OCI-LY7 (cell line): ENCODE data around the gene MAPK8IP2. TPM values are rescaled to one million over a fixed set of nuclear protein-coding genes. Genes with fewer than 3 reads are reported as not detected.

Experiments
- BruUV-seq: library from RNA; stranded (reverse); fragments of 400-500 nt; replicated peaks from 2 replicates; lab custom pipeline; 2021; lab: Mats Ljungman, UMichigan
- CTCF ChIA-PET: fragments of 300-600 bp; sonication (Branson Sonifier 250); formaldehyde crosslinking; loops from one replicate; lab custom pipeline; 2022; ENCODE audit warnings: antibody characterized with exemption; ENCODE audit not compliant: unreplicated experiment; lab: Charles Lee
- POLR2A ChIA-PET: fragments of 300-600 bp; sonication (Branson Sonifier 250); formaldehyde crosslinking; loops from one replicate; lab custom pipeline; 2022; ENCODE audit warnings: antibody characterized with exemption; lab: Charles Lee
- DNase-seq: peaks from one replicate; pipeline ENCODE4 v3.0.0-alpha.2; 2015; ENCODE audit warnings: low spot score
- H2AFZ ChIP-seq: fragments of 200-600 bp; sonication (generic), shearing (Covaris generic); 2 replicates; pipeline ENCODE4 v1.6.1; 2014; ENCODE audit warnings: mild to moderate bottlenecking, antibody characterized with exemption, low read length, moderate library complexity
- H3K27ac ChIP-seq: fragments of 200-600 bp; sonication (generic); 2 replicates; pipeline ENCODE4 v1.5.1; 2014; ENCODE audit warnings: mixed run types, low read depth, mild to moderate bottlenecking, moderate library complexity, low read length, inconsistent platforms; ENCODE audit not compliant: poor library complexity, severe bottlenecking
- H3K36me3 ChIP-seq: fragments of 200-600 bp; sonication (generic); 2 replicates; pipeline ENCODE4 v1.6.1; 2014; ENCODE audit warnings: mild to moderate bottlenecking, antibody characterized with exemption, low read length, moderate library complexity, mixed read lengths; ENCODE audit not compliant: insufficient read depth
- H3K4me1 ChIP-seq: fragments of 200-600 bp; sonication (generic); 2 replicates; pipeline ENCODE4 v1.5.1; 2014; ENCODE audit warnings: mild to moderate bottlenecking, low read length; ENCODE audit not compliant: insufficient read depth, poor library complexity, severe bottlenecking
- H3K4me2 ChIP-seq: fragments of 200-600 bp; sonication (generic); 2 replicates; pipeline ENCODE4 v1.6.1; 2014; ENCODE audit warnings: mild to moderate bottlenecking, low read length
- H3K4me3 ChIP-seq: fragments of 200-600 bp; sonication (generic); 2 replicates; pipeline ENCODE4 v1.5.1; 2014; ENCODE audit warnings: mild to moderate bottlenecking, low read depth, low read length; ENCODE audit not compliant: poor library complexity, severe bottlenecking
- H3K79me2 ChIP-seq: fragments of 200-600 bp; sonication (generic); 2 replicates; pipeline ENCODE4 v1.6.1; 2016; ENCODE audit warnings: low read depth, mild to moderate bottlenecking, low read length, moderate library complexity, mixed read lengths; ENCODE audit not compliant: insufficient read depth
- H3K9me2 ChIP-seq: fragments of 200-600 bp; sonication (generic); 2 replicates; pipeline ENCODE4 v1.6.1; 2016; ENCODE audit warnings: mild to moderate bottlenecking, low read length, mixed read lengths; ENCODE audit not compliant: insufficient read depth
- H3K9me3 ChIP-seq: fragments of 200-600 bp; sonication (generic); 2 replicates; pipeline ENCODE4 v1.6.1; 2014; ENCODE audit warnings: mild to moderate bottlenecking, mixed run types, low read length, mixed read lengths
- H4K20me1 ChIP-seq: fragments of 200-600 bp; sonication (generic); 2 replicates; pipeline ENCODE4 v1.6.1; 2014; ENCODE audit warnings: mild to moderate bottlenecking, antibody characterized with exemption, low read length, moderate library complexity, mixed read lengths; ENCODE audit not compliant: insufficient read depth
- EZH2phosphoT487 ChIP-seq: fragments of 200-600 bp; sonication (generic); IDR thresholded peaks from 2 replicates; pipeline ENCODE4 v1.6.1; 2018; ENCODE audit warnings: low read depth, borderline replicate concordance, mild to moderate bottlenecking, mixed run types, antibody characterized with exemption, low read length, moderate library complexity, mixed read lengths
- intact Hi-C: fragments of 100-400 bp; cut with micrococcal nuclease; formaldehyde crosslinking; loops from one replicate; pipeline ENCODE4 v1.10.0; 2022; ENCODE audit not compliant: unreplicated experiment
- total RNA-seq, 2 experiments: library from RNA; depleted of rRNA in 1 of 2; stranded (reverse); fragments of >200 nt in 1 of 2; shearing (Covaris generic) in 1 of 2; gene quantifications; 2 replicates each; pipeline ENCODE4 v1.2.3, GENCODE V29; 2014 to 2022
- TF ChIP-seq, protein P1 (sequence below): fragments of 200-600 bp; sonication (generic); conservative IDR thresholded peaks from 2 replicates; pipeline ENCODE4 v1.5.1; 2014; ENCODE audit warnings: mild to moderate bottlenecking, antibody characterized with exemption, low read length, moderate library complexity, mixed read lengths

The MAPK8IP2 gene
- total RNA-seq, 2 experiments from 2014 or later, result 0.54 to 2.2 TPM

DNA sequence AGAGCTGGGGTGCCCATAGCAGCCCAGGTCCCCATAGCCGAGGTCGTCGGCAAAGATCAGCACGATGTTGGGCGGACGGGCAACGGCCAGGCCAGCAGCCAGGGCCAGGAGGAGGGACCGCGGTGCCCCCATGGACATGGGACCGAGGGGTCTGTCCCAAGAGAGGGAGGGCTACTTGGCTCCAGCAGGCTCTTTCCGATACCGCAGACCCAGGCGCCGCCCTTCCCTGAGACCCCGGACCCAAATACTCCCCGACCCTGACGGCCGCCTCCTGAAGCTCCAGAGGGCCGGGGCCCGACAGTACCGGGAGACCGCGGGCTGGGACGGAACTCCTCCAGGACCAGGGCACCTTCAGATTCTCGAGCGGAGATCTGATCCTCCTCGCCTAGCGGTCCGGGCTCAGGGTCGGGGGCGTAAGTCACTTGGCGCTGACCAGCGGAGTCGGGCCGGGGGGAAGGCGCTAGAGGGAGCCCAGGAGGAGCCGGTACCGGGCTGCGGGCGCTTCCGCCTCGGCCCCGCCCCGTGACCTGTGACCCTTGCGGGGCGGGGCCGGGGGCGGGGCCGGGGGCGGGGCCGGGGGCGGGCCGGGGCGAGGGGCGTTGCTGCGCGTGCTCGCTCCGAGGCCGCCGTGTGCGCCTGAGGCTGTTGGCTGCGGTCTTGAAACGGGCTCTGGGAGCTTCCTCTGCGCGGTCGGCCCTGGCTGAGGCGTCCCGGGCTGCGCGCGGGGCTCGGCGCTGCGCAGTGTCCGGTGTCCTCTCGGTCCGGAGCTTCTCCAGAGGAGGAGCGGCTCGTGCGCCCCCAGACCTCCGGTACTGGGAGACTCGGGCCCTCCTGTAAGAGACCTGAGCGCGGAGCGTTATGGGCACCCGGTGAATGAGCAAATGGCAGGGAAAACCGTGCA, 27.3 kb downstream of the MAPK8IP2 start, which contains the start of gene ARSA:
ARSA (minus strand) TSS at position 511 of the 901 bp plus-strand sequence; CDS start at position 138, 373 bp downstream.
- peak within 1 kb of the TSS; percentile 77 for H3K4me2 ChIP-seq
- no peaks in the 10 kb centered on the region for H4K20me1 ChIP-seq
- TF ChIP-seq, protein P1, sequence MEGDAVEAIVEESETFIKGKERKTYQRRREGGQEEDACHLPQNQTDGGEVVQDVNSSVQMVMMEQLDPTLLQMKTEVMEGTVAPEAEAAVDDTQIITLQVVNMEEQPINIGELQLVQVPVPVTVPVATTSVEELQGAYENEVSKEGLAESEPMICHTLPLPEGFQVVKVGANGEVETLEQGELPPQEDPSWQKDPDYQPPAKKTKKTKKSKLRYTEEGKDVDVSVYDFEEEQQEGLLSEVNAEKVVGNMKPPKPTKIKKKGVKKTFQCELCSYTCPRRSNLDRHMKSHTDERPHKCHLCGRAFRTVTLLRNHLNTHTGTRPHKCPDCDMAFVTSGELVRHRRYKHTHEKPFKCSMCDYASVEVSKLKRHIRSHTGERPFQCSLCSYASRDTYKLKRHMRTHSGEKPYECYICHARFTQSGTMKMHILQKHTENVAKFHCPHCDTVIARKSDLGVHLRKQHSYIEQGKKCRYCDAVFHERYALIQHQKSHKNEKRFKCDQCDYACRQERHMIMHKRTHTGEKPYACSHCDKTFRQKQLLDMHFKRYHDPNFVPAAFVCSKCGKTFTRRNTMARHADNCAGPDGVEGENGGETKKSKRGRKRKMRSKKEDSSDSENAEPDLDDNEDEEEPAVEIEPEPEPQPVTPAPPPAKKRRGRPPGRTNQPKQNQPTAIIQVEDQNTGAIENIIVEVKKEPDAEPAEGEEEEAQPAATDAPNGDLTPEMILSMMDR, result peak; percentile 55
- no peak for TF ChIP-seq EZH2phosphoT487
- H2AFZ ChIP-seq, result peak within 1 kb of the TSS; percentile 79; the same call in 1 of the 2 replicates
- peak within 1 kb of the TSS; percentile 93 for H3K4me3 ChIP-seq
- ChIA-PET CTCF (interaction anchor here (0.6 kb wide), 1 partner anchor 37 kb away, joined by 3 read pairs; no protein-coding TSS in a partner anchor), POLR2A (no interaction called here)
- H3K79me2 ChIP-seq, result no peaks in the 10 kb centered on the region
- H3K27ac ChIP-seq, result no peak within 1 kb of the TSS
- TSS peak; percentile 61 for BruUV-seq
- H3K9me3 ChIP-seq, result no peaks in the 10 kb centered on the region
- intact Hi-C loops, result loop anchor here (2.0 kb wide), 2 partner anchors 63 to 157 kb away; no protein-coding TSS in a partner anchor
- H3K4me1 ChIP-seq, result peaks cover 10% of the 10 kb centered on the region
- no peaks in the 10 kb centered on the region for H3K36me3 ChIP-seq
- DNase-seq, result peak; percentile 90
- no peaks in the 10 kb centered on the region for H3K9me2 ChIP-seq

DNA sequence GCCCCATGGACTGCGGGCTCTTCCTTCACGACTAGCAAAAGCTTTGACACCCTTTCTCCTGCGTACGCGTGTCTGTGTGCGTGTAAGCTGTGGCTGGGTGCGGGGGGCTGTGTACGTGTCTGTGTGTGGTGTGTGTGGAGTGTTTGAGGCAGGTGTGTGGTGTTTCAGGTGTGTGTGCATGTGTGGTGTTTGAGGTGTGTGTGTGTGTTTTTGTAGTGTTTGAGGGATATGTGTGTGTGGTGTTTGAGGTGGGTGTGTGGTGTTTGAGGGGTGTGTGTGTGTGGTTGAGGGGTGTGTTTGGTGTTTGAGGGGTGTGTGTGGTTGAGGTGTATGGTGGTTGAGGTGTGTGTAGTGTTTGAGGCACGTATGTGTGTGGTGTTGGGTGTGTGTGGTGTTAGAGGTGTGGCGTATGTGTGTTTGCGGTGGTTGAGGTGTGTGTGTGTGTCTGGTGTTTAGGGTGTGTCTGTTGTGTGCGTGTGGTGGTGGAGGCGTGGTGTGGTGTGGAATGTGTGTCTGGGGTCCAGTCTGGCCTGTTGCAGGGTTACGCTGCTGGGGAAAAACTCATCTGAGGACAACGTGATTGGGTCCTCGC, 28.0 kb downstream of the MAPK8IP2 start:
- Histone ChIP-seq H3K4me3 (peak overlapping the region; percentile 93), H3K79me2 (no peaks in the 10 kb centered on the region), H3K9me3 (no peaks in the 10 kb centered on the region), H3K4me1 (peaks cover 5% of the 10 kb centered on the region), H3K9me2 (no peaks in the 10 kb centered on the region), H2AFZ (peak overlapping the region; percentile 79; the same call in 1 of the 2 replicates), H4K20me1 (no peaks in the 10 kb centered on the region), H3K36me3 (no peaks in the 10 kb centered on the region), H3K27ac (no peak overlapping the region), H3K4me2 (peak overlapping the region; percentile 77)
- CTCF ChIA-PET, result interaction anchor here (0.6 kb wide), 1 partner anchor 38 kb away, joined by 3 read pairs; no protein-coding TSS in a partner anchor
- POLR2A ChIA-PET, result no interaction called here
- TF ChIP-seq, protein P1, result no peak
- no peak for TF ChIP-seq EZH2phosphoT487
- intact Hi-C loops, result loop anchor here (2.0 kb wide), 2 partner anchors 62 to 158 kb away; no protein-coding TSS in a partner anchor
- BruUV-seq, result no TSS peak
- DNase-seq, result no peak
